ENCODE results near the gene BICD2. TPM values are rescaled to one million over a fixed set of nuclear protein-coding genes. Genes with fewer than 3 reads are reported as not detected.

BICD2 gene
- total and polyA plus RNA-seq, 2 of the 8 experiments (the other 6 are each of a cell fraction or from before 2014, with no cell fraction given): 6.6 to 22.8 TPM

DNA sequence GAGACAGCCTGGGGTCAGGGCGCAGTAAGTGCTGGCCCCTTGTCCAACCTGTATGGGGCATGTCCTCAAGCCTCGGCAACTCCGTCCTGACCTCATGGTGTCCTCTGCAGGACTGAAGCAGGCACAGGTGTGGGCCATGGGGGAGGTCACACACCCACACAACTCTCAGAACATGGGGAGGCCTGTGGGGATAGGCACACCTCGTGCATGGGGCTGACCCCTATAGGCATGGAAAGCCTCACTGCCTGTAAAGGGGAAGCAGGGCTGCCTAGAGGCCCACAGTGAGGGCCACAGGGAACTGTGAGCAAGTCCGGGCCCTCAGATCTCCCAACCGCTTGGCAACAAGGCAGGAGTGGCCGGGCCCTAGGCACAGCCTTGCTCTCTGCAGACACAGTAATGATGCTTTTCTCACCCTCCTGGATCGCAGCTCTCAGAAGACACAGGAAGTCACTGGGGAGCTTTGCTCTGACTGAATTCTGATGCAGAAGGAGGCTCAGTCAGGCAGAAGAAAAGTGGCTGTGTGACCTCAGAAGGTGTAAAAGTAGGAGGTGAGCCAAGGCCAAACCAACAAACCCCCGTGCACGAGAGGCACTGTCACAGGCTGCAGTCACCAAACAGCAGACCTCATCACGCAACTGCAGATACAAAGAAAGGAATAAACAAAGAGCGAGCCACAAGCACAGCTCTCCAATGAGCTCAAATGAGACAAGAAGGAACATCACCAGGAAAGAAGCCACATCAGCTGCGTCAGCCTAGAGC is 100.1 kb downstream of the BICD2 start:
- no peak overlapping the region for H3K4ac ChIP-seq (replicated peaks; ENCODE audit: insufficient read length, low read depth, low read length)
- no peak overlapping the region for H2BK15ac ChIP-seq (ENCODE audit: low read length)
- H3K79me2 ChIP-seq (ENCODE audit: control insufficient read depth in 1 of 2, insufficient read depth in 2 of 2, low read length in 2 of 2): peaks cover 0 to 85% of the 10 kb centered on the region in 2 experiments; a peak in 3 of 4 replicates
- no peak overlapping the region for H2BK12ac ChIP-seq (ENCODE audit: low read depth, low read length)
- H3K4me2 ChIP-seq (ENCODE audit: insufficient read depth in 1 of 2, low read depth in 2 of 2, low read length in 2 of 2): no peak overlapping the region; a peak in 1 of 4 replicates
- no peak overlapping the region; the same call in 1 of the 2 replicates for H2AK5ac ChIP-seq (ENCODE audit: low read depth, low read length)
- CTCF ChIA-PET (ENCODE audit: partially characterized antibody): interaction anchor here (0.6 to 2.3 kb wide), 6 partner anchors 8 to 122 kb away, joined by 3 to 8 read pairs (median 3); no protein-coding TSS in a partner anchor
- H3K36me3 ChIP-seq (ENCODE audit: control insufficient read depth in 2 of 4, insufficient read depth in 4 of 4, low read length in 3 of 4): no peaks in the 10 kb centered on the region; a peak in 1 of 8 replicates
- peak overlapping the region; percentile 73 for H4K8ac ChIP-seq (ENCODE audit: extremely low read depth, insufficient read depth, low read length)
- H2BK120ac ChIP-seq (replicated peaks; ENCODE audit: low read depth, low read length): no peak overlapping the region
- peaks cover 0 to 17% (median 10%) of the 10 kb centered on the region in 4 experiments; a peak in 5 of 7 replicates for H3K4me1 ChIP-seq (replicated peaks in 1 of 4; ENCODE audit: control insufficient read depth in 3 of 4, insufficient read depth in 4 of 4, low read length in 3 of 4)
- no peak overlapping the region for H4K91ac ChIP-seq (replicated peaks; ENCODE audit: insufficient read length, low read length)
- peaks cover 8 to 31% of the 10 kb centered on the region in 2 experiments for H4K20me1 ChIP-seq (replicated peaks in 1 of 2; ENCODE audit: control insufficient read depth in 1 of 2, insufficient read depth in 2 of 2, low read length in 2 of 2)
- H3K23me2 ChIP-seq (ENCODE audit: low read depth, low read length): peaks cover 6% of the 10 kb centered on the region; the same call in 1 of the 2 replicates
- H3K14ac ChIP-seq (ENCODE audit: insufficient read length): no peak overlapping the region
- H3K27ac ChIP-seq (ENCODE audit: low read depth, low read length): no peak overlapping the region
- no peak overlapping the region for H2AFZ ChIP-seq (ENCODE audit: low read length)
- peak overlapping the region; percentile 71; the same call in 1 of the 2 replicates for H2BK5ac ChIP-seq (ENCODE audit: low read depth, low read length)
- WGBS, 2 experiments (ENCODE audit: extremely low coverage in 1 of 2, insufficient coverage in 1 of 2, insufficient read length in 1 of 2, insufficient replicate concordance in 2 of 2, low coverage in 1 of 2, low lambda C conversion rate in 2 of 2, missing lambda C conversion rate in 1 of 2): 91% methylated on average over 11 of the region's 13 CpGs; no CpG with 5 or more reads in 1 of the 2 experiments
- no peak for DNase-seq (ENCODE audit: low read depth in 1 of 2, low spot score in 2 of 2)
- H3K9ac ChIP-seq (replicated peaks in 1 of 4; ENCODE audit: extremely low read depth in 1 of 4, low read depth in 3 of 4, low read length in 3 of 4): no peak overlapping the region
- H4K5ac ChIP-seq (ENCODE audit: insufficient read length, low read depth, low read length): no peak overlapping the region
- no peaks in the 10 kb centered on the region for H3K27me3 ChIP-seq (replicated peaks in 1 of 4; ENCODE audit: control insufficient read depth in 3 of 4, extremely low read depth in 1 of 4, insufficient read depth in 3 of 4, low read length in 3 of 4)
- H3K79me1 ChIP-seq (ENCODE audit: low read depth, low read length): peaks cover 38% of the 10 kb centered on the region
- TF ChIP-seq, protein P1, sequence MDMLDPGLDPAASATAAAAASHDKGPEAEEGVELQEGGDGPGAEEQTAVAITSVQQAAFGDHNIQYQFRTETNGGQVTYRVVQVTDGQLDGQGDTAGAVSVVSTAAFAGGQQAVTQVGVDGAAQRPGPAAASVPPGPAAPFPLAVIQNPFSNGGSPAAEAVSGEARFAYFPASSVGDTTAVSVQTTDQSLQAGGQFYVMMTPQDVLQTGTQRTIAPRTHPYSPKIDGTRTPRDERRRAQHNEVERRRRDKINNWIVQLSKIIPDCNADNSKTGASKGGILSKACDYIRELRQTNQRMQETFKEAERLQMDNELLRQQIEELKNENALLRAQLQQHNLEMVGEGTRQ (IDR thresholded peaks at IDR 0.05; ENCODE audit: low read length): no peak
- no peak for TF ChIP-seq CTBP2 (IDR thresholded peaks at IDR 0.05; ENCODE audit: borderline replicate concordance, insufficient read depth, insufficient read length, low read length)
- TF ChIP-seq SIX5 (IDR thresholded peaks at IDR 0.05; ENCODE audit: low read depth, low read length): no peak
- no peak for TF ChIP-seq FOSL1 (IDR thresholded peaks at IDR 0.05; ENCODE audit: insufficient read depth, low read depth, low read length)
- TF ChIP-seq, protein P2, sequence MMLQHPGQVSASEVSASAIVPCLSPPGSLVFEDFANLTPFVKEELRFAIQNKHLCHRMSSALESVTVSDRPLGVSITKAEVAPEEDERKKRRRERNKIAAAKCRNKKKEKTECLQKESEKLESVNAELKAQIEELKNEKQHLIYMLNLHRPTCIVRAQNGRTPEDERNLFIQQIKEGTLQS (IDR thresholded peaks at IDR 0.05; ENCODE audit: insufficient read depth, low read depth, low read length): no peak
- no peak for TF ChIP-seq TAF7 (optimal IDR thresholded peaks at IDR 0.05; ENCODE audit: borderline replicate concordance, low read depth, low read length)
- H3K56ac ChIP-seq (replicated peaks; ENCODE audit: insufficient read length, low read depth, low read length): no peak overlapping the region
- no peaks in the 10 kb centered on the region for H3K9me3 ChIP-seq (ENCODE audit: insufficient read depth in 2 of 2, low read depth in 1 of 2, low read length in 1 of 2)
- no peak overlapping the region for H3K23ac ChIP-seq (ENCODE audit: insufficient read length)
- no peak overlapping the region for H3K4me3 ChIP-seq (ENCODE audit: extremely low read depth in 1 of 4, insufficient read depth in 2 of 4, low read depth in 3 of 4, low read length in 4 of 4)
- no peak for FAIRE-seq
- no peak overlapping the region for H3K18ac ChIP-seq (ENCODE audit: extremely low read depth, low read length)
- no peak overlapping the region for H2BK20ac ChIP-seq (ENCODE audit: low read length)
- POLR2A ChIA-PET (ENCODE audit: partially characterized antibody): no interaction called here

All from H1 (cell line).